GM10266 (cell line): Measurements from ENCODE around the gene C4orf54.

Experiments used
- DNase-seq: peaks from one replicate; pipeline ENCODE4 v3.0.0; 2012; ENCODE audit errors: extremely low spot score
- CTCF ChIP-seq: IDR thresholded peaks from 2 replicates; pipeline ENCODE4 v1.5.1; 2012; ENCODE audit warnings: mild to moderate bottlenecking, low read depth; ENCODE audit not compliant: control insufficient read depth, insufficient read depth; ENCODE audit errors: missing control alignments

Gene C4orf54

DNA sequence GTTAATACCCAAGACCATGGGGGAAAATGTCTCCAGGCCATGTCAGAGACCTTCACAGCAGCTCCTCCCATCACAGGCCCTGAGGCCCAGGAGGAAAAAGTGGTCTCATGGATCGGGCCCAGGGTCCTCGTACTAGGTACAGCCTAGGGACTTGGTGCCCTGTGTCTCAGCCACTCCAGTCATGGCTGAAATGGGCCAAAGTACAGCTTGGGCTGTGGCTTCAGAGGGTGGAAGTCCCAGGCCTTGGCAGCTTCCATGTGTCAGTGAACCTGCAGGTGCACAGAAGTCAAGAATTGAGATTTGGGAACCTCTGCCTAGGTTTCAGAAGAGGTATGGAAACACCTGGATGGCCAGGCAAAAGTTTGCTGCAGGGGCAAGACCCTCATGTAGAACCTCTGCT lies 27.6 kb upstream of the C4orf54 start:
- DNase-seq, result no peak
- no peak for TF ChIP-seq CTCF

GRCh38 chr4:99683895-99684294 lies 26.3 kb upstream of the C4orf54 start:
- TF ChIP-seq CTCF, result no peak
- no peak for DNase-seq

DNA sequence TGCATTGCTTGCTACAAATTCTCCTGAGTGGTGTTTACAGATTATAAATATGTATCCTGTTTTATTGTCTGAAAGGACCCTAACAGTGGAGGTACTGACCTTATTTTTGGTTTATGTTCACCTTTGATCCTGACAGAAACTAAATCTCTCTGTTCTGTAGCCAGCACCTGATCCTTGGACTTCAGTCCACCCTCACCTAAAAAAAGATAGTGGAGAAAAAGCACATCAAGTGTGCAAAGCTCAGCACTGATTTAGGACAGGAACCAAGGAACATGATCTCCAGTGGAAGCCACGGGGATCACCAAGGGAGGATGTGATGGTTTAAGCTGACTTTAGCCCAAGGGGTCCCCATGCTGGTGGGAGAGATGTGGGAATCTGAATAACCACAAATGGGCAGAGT lies 22.3 kb upstream of the C4orf54 start:
- no peak for TF ChIP-seq CTCF
- DNase-seq, result no peak

DNA sequence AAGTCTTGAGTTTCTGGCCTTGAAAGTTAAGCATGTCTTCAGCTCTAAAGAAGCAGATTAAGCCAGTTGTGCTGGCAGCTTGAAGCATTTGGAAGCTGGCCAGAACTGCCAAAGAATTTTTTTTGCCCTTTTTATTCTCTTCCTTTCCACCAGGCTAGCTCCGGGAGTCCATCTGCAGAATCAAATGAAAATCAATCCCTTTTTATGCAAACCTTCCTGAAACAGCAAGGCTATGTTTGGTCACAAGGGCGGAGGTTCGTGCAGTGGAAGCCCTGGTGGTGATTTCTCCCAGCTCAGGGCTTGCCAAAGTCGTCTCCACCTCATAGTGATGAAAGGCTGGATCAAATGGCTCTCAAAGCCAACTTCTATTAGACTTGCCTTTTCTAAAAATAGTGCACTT lies 21.6 kb upstream of the C4orf54 start:
- DNase-seq, result no peak
- TF ChIP-seq CTCF, result no peak

DNA sequence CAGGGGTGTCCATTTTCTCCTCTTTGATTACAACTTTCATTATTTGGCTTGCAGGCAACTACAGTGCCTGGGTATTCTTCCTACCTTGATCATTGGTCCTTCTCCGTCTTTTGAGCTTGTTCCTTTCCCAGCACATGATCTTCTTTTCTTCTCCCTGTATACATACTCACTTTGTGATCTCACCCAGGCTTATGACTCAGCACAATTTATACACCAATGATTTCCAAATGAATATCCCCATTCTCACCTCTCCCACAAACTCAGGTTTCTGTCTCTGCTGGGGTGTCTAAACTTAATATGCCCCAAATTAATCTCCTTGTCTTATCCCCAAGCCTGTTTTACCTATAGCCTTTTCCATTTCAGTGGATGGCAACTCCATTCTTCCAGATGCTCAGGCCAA lies 19.5 kb upstream of the C4orf54 start:
- no peak for TF ChIP-seq CTCF
- no peak for DNase-seq

DNA sequence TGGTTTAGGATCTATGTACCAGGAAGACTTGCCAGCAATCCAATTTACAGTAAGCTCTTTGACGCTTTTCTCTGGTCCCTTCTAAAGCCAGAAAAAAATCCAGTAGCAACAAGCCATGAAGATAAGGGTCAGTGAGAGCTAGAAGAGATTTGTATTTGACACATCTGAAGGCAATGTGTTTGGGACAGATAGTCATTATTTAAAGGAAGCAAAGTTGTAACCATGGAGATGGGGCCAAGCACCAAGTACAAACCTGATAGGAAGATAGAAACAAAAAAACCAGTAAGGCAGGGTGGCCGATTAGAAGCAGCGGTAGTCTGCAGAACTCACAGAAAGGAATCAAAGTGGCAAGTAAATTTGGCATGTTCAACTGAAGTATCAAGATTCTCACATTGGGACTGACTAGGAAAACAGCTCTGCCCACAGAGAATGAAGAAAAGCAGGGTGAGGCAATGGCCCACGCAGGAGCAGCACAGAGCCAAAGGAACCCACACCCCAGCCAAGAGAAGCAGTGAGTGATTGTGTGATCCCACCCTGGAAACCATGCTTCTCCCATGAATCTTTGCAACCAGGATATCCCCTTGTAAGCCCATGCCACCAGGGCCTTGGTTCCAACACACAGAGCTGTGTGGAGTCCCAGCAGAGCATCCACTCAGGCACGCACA lies 12.9 kb upstream of the C4orf54 start:
- TF ChIP-seq CTCF, result no peak
- DNase-seq, result no peak

- DNase-seq, result no peak
Observed at GRCh38 chr4:99669084-99669483, 11.5 kb upstream of the C4orf54 start.

More at GRCh38 chr4:99669084-99669483, 11.5 kb upstream of the C4orf54 start:
- TF ChIP-seq CTCF, result no peak
